Midbrain (tissue), 1 donor: ENCODE data around the gene ADGRD1.
"Not testable (repeated sequence)": the region's sequence is repeated elsewhere in the genome, so short reads cannot be mapped to it uniquely, and the experiment has no call there.

Experiments used
- DNase-seq: peaks from one replicate; lab custom pipeline; 2025; lab: John Stamatoyannopoulos, UW

Gene ADGRD1

GRCh38 chr12:130937546-130937945, 16.2 kb upstream of the ADGRD1 start:
- not testable (repeated sequence) for DNase-seq

GRCh38 chr12:130938186-130938585, 15.5 kb upstream of the ADGRD1 start:
- DNase-seq: no peak

- DNase-seq: no peak
These were observed 8.8 kb upstream of the ADGRD1 start for GRCh38 chr12:130944878-130945277.

GRCh38 chr12:130945786-130946492, 7.8 kb upstream of the ADGRD1 start:
- DNase-seq: no peak

GRCh38 chr12:130947028-130947613, 6.6 kb upstream of the ADGRD1 start:
- no peak for DNase-seq

- no peak for DNase-seq
These were observed 5.6 kb upstream of the ADGRD1 start for GRCh38 chr12:130948136-130948535.

- DNase-seq: no peak
These were observed 5.0 kb upstream of the ADGRD1 start for GRCh38 chr12:130948751-130949150.

GRCh38 chr12:130949806-130950205, 3.9 kb upstream of the ADGRD1 start:
- no peak for DNase-seq

GRCh38 chr12:130951636-130952035, 2.1 kb upstream of the ADGRD1 start:
- DNase-seq: no peak

GRCh38 chr12:130952171-130952954, 1.3 kb upstream of the ADGRD1 start:
- no peak for DNase-seq

GRCh38 chr12:130954544-130954831, 781 bp downstream of the ADGRD1 start:
- no peak for DNase-seq

- no peak for DNase-seq
These were observed 1.6 kb downstream of the ADGRD1 start for GRCh38 chr12:130955238-130955816.

- no peak for DNase-seq
These were observed 2.3 kb downstream of the ADGRD1 start for GRCh38 chr12:130956009-130956408.

- DNase-seq: no peak
These were observed 3.0 kb downstream of the ADGRD1 start for GRCh38 chr12:130956456-130957303.

GRCh38 chr12:130957304-130957621, 3.6 kb downstream of the ADGRD1 start:
- no peak for DNase-seq

GRCh38 chr12:130958557-130959140, 4.9 kb downstream of the ADGRD1 start:
- no peak for DNase-seq

- no peak for DNase-seq
These were observed 5.9 kb downstream of the ADGRD1 start for GRCh38 chr12:130959632-130960031.

GRCh38 chr12:130960058-130960457, 6.4 kb downstream of the ADGRD1 start:
- no peak for DNase-seq

- DNase-seq: no peak
These were observed 7.1 kb downstream of the ADGRD1 start for GRCh38 chr12:130960787-130961186.

GRCh38 chr12:130961921-130962451, 8.3 kb downstream of the ADGRD1 start:
- DNase-seq: no peak

- no peak for DNase-seq
These were observed 11.5 kb downstream of the ADGRD1 start for GRCh38 chr12:130965214-130965613.
